Measurements from ENCODE around the gene KIAA0513.

Gene KIAA0513

DNA sequence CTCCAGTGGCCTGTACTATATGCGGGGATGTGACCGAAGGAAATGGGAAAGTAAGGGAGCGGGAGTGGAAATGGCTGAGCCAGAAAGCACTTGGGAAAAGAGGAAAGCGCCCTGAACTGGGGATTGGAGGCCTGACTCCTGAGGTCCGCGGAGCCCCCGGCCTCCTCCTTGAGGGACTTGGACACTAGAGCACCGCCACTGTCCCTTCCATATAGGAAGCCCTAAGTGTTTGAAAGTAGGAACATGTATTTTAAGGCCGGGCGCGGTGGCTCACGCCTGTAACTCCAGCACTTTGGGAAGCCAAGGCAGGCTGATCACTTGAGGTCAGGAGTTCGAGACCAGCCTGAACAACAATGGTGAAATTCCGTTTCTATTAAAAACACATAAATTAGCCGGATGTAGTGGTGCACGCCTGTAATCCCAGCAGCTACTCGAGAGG is 15.7 kb upstream of the KIAA0513 start:
- no peaks in the 10 kb centered on the region for H3K9me3 Mint-ChIP-seq
- no peak for DNase-seq
- H3K36me3 Mint-ChIP-seq (ENCODE audit: low read depth), result peaks cover 5% of the 10 kb centered on the region
- H3K27ac Mint-ChIP-seq, result peak overlapping the region; percentile 99
- peaks cover 55% of the 10 kb centered on the region for H3K4me1 Mint-ChIP-seq
- H3K4me3 Mint-ChIP-seq, result peak overlapping the region; percentile 93
- peaks cover 11% of the 10 kb centered on the region for H3K27me3 Mint-ChIP-seq (ENCODE audit: low read depth, poor library complexity)
- no peak for TF ChIP-seq CTCF (IDR thresholded peaks at IDR 0.05)

- Mint-ChIP-seq H3K4me1 (peaks cover 33% of the 10 kb centered on the region), H3K36me3 (ENCODE audit: low read depth) (no peaks in the 10 kb centered on the region), H3K27me3 (ENCODE audit: low read depth, poor library complexity) (peaks cover 32% of the 10 kb centered on the region), H3K4me3 (no peak overlapping the region), H3K9me3 (no peaks in the 10 kb centered on the region), H3K27ac (peak overlapping the region; percentile 5)
- no peak for TF ChIP-seq CTCF (IDR thresholded peaks at IDR 0.05)
- DNase-seq, result no peak
These were observed 13.3 kb upstream of the KIAA0513 start for GRCh38 chr16:85014311-85014710.

- H3K27me3 Mint-ChIP-seq (ENCODE audit: low read depth, poor library complexity), result peaks cover 44% of the 10 kb centered on the region
- H3K27ac Mint-ChIP-seq, result no peak overlapping the region
- H3K4me3 Mint-ChIP-seq, result no peak overlapping the region
- DNase-seq, result no peak
- peaks cover 4% of the 10 kb centered on the region for H3K9me3 Mint-ChIP-seq
- H3K4me1 Mint-ChIP-seq, result peaks cover 21% of the 10 kb centered on the region
- H3K36me3 Mint-ChIP-seq (ENCODE audit: low read depth), result no peaks in the 10 kb centered on the region
- TF ChIP-seq CTCF (IDR thresholded peaks at IDR 0.05), result no peak
These were observed 12.0 kb upstream of the KIAA0513 start for GRCh38 chr16:85015481-85016187.

DNA sequence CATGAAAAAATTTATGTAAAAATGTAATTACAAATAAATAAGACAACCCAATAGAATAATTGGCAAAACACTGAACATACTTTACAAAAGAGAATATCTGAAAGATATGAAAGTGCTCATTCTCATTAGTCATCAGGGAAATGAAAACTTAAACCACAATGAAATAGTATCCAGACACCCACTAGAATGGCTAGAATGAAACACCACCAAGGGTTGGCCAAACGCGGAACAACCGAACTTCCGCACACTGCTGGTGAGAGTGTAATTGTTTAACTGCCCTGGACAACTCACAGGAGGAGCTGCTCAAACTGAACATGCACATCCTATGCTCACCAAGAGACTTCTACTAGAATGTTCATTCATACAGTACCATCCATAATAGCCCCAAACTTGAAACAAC is 10.4 kb upstream of the KIAA0513 start:
- Mint-ChIP-seq H3K9me3 (peaks cover 4% of the 10 kb centered on the region), H3K27me3 (ENCODE audit: low read depth, poor library complexity) (peaks cover 43% of the 10 kb centered on the region), H3K36me3 (ENCODE audit: low read depth) (no peaks in the 10 kb centered on the region), H3K4me1 (peaks cover 11% of the 10 kb centered on the region), H3K4me3 (no peak overlapping the region), H3K27ac (no peak overlapping the region)
- DNase-seq, result no peak
- no peak for TF ChIP-seq CTCF (IDR thresholded peaks at IDR 0.05)

DNA sequence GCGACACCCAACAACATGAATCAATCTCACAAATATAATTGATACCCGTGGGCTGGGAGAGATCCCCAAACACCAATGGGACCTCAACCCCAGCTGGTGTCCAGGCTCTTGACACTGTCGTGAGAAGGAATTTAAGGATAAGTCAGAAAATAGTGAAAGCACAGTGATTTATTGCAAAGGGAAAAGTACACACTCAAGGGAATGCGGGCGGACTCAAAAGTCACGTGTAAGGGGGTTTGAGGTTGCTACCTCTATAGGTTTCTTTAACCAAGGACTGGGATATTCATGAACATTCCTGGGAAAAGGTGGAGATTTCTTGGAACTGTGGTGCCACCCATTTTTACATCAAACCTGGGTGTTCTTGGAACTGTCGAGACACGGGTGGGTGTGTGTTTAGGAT is 10.0 kb upstream of the KIAA0513 start:
- H3K9me3 Mint-ChIP-seq, result peaks cover 6% of the 10 kb centered on the region
- DNase-seq, result no peak
- peaks cover 43% of the 10 kb centered on the region for H3K27me3 Mint-ChIP-seq (ENCODE audit: low read depth, poor library complexity)
- TF ChIP-seq CTCF (IDR thresholded peaks at IDR 0.05), result no peak
- no peaks in the 10 kb centered on the region for H3K36me3 Mint-ChIP-seq (ENCODE audit: low read depth)
- H3K4me3 Mint-ChIP-seq, result no peak overlapping the region
- H3K27ac Mint-ChIP-seq, result no peak overlapping the region
- peaks cover 8% of the 10 kb centered on the region for H3K4me1 Mint-ChIP-seq

Data from nephron progenitor cell (in vitro differentiated cells).